Glutamatergic neuron (in vitro differentiated cells): ENCODE measurements around the gene CEBPA. TPM values are rescaled to one million over a fixed set of nuclear protein-coding genes. Genes with fewer than 3 reads are reported as not detected.

Experiments used
- DNase-seq: peaks from one replicate; pipeline ENCODE4 v3.0.0; 2022
- H3K27ac Mint-ChIP-seq: one replicate; pipeline ENCODE4 v1.8.0; 2020; ENCODE audit warnings: mild to moderate bottlenecking, mixed read lengths, inconsistent platforms; ENCODE audit not compliant: unreplicated experiment
- H3K27me3 Mint-ChIP-seq: one replicate; pipeline ENCODE4 v1.8.0; 2020; ENCODE audit warnings: mild to moderate bottlenecking, moderate library complexity, mixed read lengths, inconsistent platforms; ENCODE audit not compliant: unreplicated experiment
- H3K36me3 Mint-ChIP-seq: one replicate; pipeline ENCODE4 v1.8.0; 2020; ENCODE audit warnings: mild to moderate bottlenecking, mixed read lengths, inconsistent platforms; ENCODE audit not compliant: unreplicated experiment
- H3K4me1 Mint-ChIP-seq: one replicate; pipeline ENCODE4 v1.8.0; 2020; ENCODE audit warnings: mild to moderate bottlenecking, low read depth, mixed read lengths, inconsistent platforms; ENCODE audit not compliant: unreplicated experiment
- H3K4me3 Mint-ChIP-seq: one replicate; pipeline ENCODE4 v1.8.0; 2020; ENCODE audit warnings: mild to moderate bottlenecking, mixed read lengths, inconsistent platforms; ENCODE audit not compliant: unreplicated experiment
- H3K9me3 Mint-ChIP-seq: one replicate; pipeline ENCODE4 v1.8.0; 2020; ENCODE audit warnings: mild to moderate bottlenecking, moderate library complexity, mixed read lengths, inconsistent platforms; ENCODE audit not compliant: unreplicated experiment
- CTCF ChIP-seq: fragments of 200-600 bp; sonication (generic); IDR thresholded peaks from one replicate; pipeline ENCODE4 v1.5.0; 2021; ENCODE audit not compliant: partially characterized antibody, unreplicated experiment
- total RNA-seq: library from RNA; stranded (reverse); fragmentation: NEBNext Ultra II Directional; extraction: Animal tissue kit (Norgen Biotek cat#: 25700); gene quantifications from one replicate; pipeline ENCODE4 v1.2.1, GENCODE V29; 2021; ENCODE audit not compliant: unreplicated experiment

The CEBPA gene
- total RNA-seq, 1 donor from 2014 or later = 0.66 TPM

GRCh38 chr19:33268162-33268991, 34.0 kb downstream of the CEBPA start:
- TF ChIP-seq CTCF = no peak
- H3K36me3 Mint-ChIP-seq = no peaks in the 10 kb centered on the region
- H3K9me3 Mint-ChIP-seq = no peaks in the 10 kb centered on the region
- no peak for DNase-seq
- H3K27me3 Mint-ChIP-seq = peaks cover 7% of the 10 kb centered on the region
- H3K27ac Mint-ChIP-seq = no peak overlapping the region
- H3K4me1 Mint-ChIP-seq = peaks cover 5% of the 10 kb centered on the region
- no peak overlapping the region for H3K4me3 Mint-ChIP-seq

- H3K27me3 Mint-ChIP-seq = peaks cover 2% of the 10 kb centered on the region
- H3K4me1 Mint-ChIP-seq = peaks cover under 1% of the 10 kb centered on the region
- DNase-seq = no peak
- H3K27ac Mint-ChIP-seq = no peak overlapping the region
- H3K9me3 Mint-ChIP-seq = no peaks in the 10 kb centered on the region
- no peak overlapping the region for H3K4me3 Mint-ChIP-seq
- no peak for TF ChIP-seq CTCF
- no peaks in the 10 kb centered on the region for H3K36me3 Mint-ChIP-seq
These were observed 34.6 kb downstream of the CEBPA start for GRCh38 chr19:33267706-33268105.

- Mint-ChIP-seq H3K4me3 (no peak overlapping the region), H3K9me3 (peaks cover 4% of the 10 kb centered on the region), H3K27me3 (peaks cover 3% of the 10 kb centered on the region), H3K27ac (no peak overlapping the region), H3K4me1 (no peaks in the 10 kb centered on the region), H3K36me3 (no peaks in the 10 kb centered on the region)
- DNase-seq = no peak
- TF ChIP-seq CTCF = no peak
These were observed 35.3 kb downstream of the CEBPA start for GRCh38 chr19:33266974-33267484.

- Mint-ChIP-seq H3K9me3 (peaks cover 4% of the 10 kb centered on the region), H3K27ac (no peak overlapping the region), H3K27me3 (peaks cover 4% of the 10 kb centered on the region), H3K36me3 (no peaks in the 10 kb centered on the region), H3K4me1 (no peaks in the 10 kb centered on the region), H3K4me3 (no peak overlapping the region)
- DNase-seq = no peak
- no peak for TF ChIP-seq CTCF
These were observed 37.4 kb downstream of the CEBPA start for GRCh38 chr19:33264881-33265445.
